ENCODE data around the gene NTNG1. TPM values are rescaled to one million over a fixed set of nuclear protein-coding genes. Genes with fewer than 3 reads are reported as not detected.
"Not testable (repeated sequence)": the region's sequence is repeated elsewhere in the genome, so short reads cannot be mapped to it uniquely, and the experiment has no call there.

NTNG1 gene
- total RNA-seq: not detected

DNA sequence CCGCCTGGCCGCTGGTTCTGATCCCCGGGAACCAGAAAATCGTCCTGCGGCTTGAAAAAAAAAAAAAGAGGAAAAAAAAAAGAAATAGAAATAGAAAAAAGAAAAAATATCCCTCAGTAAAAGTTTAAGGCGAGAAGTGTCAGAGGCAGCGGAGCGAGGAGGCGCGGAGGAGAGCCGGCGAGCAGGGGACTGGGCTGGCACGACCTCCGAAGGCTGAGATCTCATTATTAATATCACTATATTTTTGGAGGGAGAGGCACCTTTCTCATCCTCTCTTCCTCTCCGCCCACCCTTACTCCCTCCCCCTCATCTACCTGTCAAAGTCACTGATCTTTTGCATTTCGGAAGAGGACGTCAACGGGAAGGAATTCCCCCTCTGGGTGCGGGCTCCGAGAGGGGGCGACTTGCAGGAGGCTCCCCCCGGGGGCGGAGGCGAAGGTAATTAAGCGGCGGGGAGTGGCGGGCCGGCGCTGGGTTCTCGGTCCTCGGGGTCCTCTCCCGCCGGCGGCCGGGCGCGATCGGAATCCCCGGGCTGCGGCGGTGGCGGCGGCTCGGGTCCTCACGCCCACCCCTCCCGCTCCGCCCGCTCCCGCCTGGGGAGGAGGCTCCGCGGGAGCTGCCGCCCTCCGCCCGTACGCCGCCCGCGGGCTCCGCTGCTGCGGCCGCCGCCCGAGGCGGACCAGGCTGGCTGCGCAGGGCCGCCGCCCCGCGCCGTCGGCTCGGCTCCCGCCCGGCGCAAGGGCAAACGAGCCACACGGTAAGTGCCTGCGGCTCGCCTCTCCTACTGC is at the start of gene NTNG1:
Gene NTNG1 (plus strand): TSS at position 337 of the 788 bp plus-strand sequence.
- DNase-seq (ENCODE audit: low spot score in 2 of 2): no peak
- TF ChIP-seq, protein P1, sequence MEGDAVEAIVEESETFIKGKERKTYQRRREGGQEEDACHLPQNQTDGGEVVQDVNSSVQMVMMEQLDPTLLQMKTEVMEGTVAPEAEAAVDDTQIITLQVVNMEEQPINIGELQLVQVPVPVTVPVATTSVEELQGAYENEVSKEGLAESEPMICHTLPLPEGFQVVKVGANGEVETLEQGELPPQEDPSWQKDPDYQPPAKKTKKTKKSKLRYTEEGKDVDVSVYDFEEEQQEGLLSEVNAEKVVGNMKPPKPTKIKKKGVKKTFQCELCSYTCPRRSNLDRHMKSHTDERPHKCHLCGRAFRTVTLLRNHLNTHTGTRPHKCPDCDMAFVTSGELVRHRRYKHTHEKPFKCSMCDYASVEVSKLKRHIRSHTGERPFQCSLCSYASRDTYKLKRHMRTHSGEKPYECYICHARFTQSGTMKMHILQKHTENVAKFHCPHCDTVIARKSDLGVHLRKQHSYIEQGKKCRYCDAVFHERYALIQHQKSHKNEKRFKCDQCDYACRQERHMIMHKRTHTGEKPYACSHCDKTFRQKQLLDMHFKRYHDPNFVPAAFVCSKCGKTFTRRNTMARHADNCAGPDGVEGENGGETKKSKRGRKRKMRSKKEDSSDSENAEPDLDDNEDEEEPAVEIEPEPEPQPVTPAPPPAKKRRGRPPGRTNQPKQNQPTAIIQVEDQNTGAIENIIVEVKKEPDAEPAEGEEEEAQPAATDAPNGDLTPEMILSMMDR (IDR thresholded peaks at IDR 0.05): no peak
- peaks cover 3 to 8% of the 10 kb centered on the region in 2 donors for H3K4me1 ChIP-seq
- no peak within 1 kb of the TSS for H3K27ac ChIP-seq
- intact Hi-C loops (cut with DNase I): no loop called here
- no peaks in the 10 kb centered on the region for H3K9me3 ChIP-seq
- no peaks in the 10 kb centered on the region for H3K36me3 ChIP-seq
- H3K27me3 ChIP-seq: peaks cover 3% of the 10 kb centered on the region
- H3K4me3 ChIP-seq: peak within 1 kb of the TSS; percentile 63 to 72

DNA sequence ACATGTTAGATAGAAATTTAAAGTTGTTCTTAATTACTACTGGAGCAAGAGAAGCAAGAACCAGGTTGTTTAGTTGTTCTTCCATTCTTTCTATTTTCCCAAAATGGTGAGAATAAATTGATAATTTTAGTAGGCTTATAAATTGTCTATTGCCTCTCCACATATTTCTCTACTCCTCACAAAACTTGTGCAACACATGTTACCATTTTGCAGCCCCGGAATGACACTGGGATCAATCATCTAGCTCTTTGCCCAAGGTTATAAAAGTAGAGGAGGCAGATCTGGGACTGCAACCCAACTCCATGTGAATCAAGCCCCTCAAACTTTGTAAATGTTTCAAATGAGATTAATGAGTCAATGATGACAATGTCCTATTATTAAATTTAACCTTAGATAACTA is 49.4 kb upstream of the NTNG1 start:
- no peak overlapping the region for H3K4me3 ChIP-seq
- H3K27me3 ChIP-seq: no peaks in the 10 kb centered on the region
- intact Hi-C loops (cut with DNase I): no loop called here
- TF ChIP-seq, protein P1 (IDR thresholded peaks at IDR 0.05): no peak
- DNase-seq (ENCODE audit: low spot score in 2 of 2): no peak
- H3K36me3 ChIP-seq: no peaks in the 10 kb centered on the region
- no peaks in the 10 kb centered on the region for H3K9me3 ChIP-seq
- no peaks in the 10 kb centered on the region for H3K4me1 ChIP-seq
- H3K27ac ChIP-seq: no peak overlapping the region

DNA sequence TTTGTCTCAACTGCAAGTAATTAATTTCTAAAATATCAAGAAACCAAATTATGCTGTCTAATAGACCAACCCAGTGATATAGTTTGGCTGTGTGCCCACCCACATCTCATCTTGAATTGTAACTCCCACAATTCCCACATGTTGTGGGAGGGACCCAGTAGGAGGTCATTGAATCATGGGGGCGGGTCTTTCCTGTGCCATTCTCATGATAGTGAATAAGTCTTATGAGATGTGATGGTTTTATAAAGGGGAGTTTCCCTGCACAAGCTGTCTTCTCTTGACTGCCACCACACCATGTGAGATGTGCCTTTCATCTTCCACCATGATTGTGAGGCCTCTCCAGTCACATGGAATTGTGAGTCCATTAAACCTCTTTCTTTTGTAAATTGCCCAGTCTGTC is 47.4 kb upstream of the NTNG1 start:
- H3K27ac ChIP-seq; DNase-seq (ENCODE audit: low spot score in 2 of 2); H3K4me3 ChIP-seq; intact Hi-C loops (cut with DNase I); H3K9me3 ChIP-seq; H3K36me3 ChIP-seq; H3K27me3 ChIP-seq; H3K4me1 ChIP-seq: not testable (repeated sequence)

DNA sequence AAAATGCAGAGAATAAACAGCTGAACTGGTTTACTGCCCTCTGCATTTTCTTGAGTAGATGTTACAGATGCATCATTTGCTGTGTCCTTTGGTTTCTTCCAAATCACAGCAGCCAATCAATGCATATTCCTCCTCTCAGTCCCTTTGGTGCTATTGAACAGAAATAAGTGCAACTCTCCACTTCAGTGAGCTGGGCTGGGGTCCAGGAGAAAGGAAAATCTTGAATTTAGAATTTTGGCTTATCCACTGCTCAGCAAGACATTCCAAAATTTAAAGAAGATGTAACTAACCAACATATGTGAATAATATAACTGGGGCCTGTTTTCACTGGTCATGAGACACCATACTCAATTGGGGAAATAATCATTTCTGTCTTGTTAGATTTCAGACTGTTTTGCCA is 45.2 kb upstream of the NTNG1 start:
- DNase-seq (ENCODE audit: low spot score in 2 of 2): no peak
- Histone ChIP-seq H3K4me1 (no peaks in the 10 kb centered on the region), H3K36me3 (no peaks in the 10 kb centered on the region), H3K27ac (no peak overlapping the region), H3K27me3 (no peaks in the 10 kb centered on the region), H3K4me3 (no peak overlapping the region), H3K9me3 (no peaks in the 10 kb centered on the region)
- intact Hi-C loops (cut with DNase I): no loop called here
- TF ChIP-seq, protein P1 (IDR thresholded peaks at IDR 0.05): no peak

DNA sequence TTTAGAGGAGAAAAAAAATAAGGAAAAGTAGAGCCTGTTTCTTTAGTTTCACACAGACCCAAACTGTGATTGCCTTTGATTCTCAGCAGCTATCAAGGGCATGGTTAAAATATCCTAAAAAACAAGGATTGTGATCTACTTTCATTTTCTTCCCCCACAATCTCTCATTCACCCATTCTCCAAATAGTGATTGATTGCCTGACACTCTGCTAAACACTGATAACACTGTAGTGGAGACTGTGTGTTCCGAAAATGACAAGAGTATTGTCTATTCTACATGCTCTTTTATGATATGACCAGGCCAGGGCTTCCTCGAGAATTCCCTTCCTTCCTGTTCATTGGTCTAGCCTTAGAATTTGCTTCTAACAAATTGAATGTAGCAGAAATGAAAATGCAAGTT is 44.1 kb upstream of the NTNG1 start:
- Histone ChIP-seq H3K27me3 (no peaks in the 10 kb centered on the region), H3K27ac (no peak overlapping the region), H3K36me3 (no peaks in the 10 kb centered on the region), H3K4me1 (no peaks in the 10 kb centered on the region), H3K4me3 (no peak overlapping the region), H3K9me3 (no peaks in the 10 kb centered on the region)
- intact Hi-C loops (cut with DNase I): no loop called here
- TF ChIP-seq, protein P1 (IDR thresholded peaks at IDR 0.05): no peak
- DNase-seq (ENCODE audit: low spot score in 2 of 2): no peak

DNA sequence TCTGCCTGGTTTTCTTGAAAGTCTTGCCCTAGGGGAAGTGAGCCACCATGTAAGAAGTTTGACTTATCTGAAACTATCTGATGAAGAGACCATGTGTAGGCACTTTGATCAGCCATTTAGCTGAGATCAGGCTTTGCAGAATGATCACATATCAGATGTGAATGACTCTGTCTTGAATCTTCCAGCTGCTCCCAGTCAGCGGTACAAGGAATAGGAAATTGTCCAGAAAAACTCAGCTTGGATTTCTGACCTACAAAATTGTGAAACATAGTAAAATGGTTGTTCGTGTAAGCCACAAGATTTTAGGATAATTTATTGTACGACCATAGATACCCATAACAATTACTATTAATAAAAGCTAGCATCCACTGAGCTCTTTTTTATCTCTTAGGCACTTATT is 41.9 kb upstream of the NTNG1 start:
- intact Hi-C loops (cut with DNase I): no loop called here
- Histone ChIP-seq H3K27ac (no peak overlapping the region), H3K9me3 (no peaks in the 10 kb centered on the region), H3K4me1 (no peaks in the 10 kb centered on the region), H3K27me3 (no peaks in the 10 kb centered on the region), H3K36me3 (no peaks in the 10 kb centered on the region), H3K4me3 (no peak overlapping the region)
- TF ChIP-seq, protein P1 (IDR thresholded peaks at IDR 0.05): no peak
- no peak for DNase-seq (ENCODE audit: low spot score in 2 of 2)

Measured in ascending aorta (tissue), 2 donors.